ENCODE results near the gene ANGEL2. TPM values are rescaled to one million over a fixed set of nuclear protein-coding genes. Genes with fewer than 3 reads are reported as not detected.

ANGEL2 gene
- total RNA-seq, 1 donor = 43.6 TPM

DNA sequence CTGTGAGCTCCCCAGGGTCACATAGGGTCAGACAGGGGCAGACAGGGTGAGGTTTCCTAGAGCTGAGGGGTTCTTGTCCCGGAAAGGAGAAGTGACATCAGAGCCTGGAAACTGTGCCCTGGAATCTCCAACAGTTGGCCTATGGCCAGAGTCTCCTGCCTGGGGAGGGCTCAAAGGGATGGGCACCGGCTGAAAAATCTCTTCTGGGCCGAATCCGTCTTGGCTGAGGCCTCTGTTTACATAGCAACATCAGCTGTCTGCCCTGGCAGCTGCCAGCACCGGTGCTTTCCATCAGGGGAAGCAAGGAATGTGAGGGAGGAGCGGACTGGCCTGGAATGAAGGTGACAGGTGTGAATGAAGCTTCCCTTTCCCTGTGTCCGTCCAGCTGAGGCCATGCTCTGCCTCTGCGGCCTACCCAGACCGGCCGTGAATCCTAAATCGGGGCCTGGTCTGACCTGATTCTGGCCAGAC lies 34.6 kb downstream of the ANGEL2 start:
- DNase-seq (ENCODE audit: low read depth) = no peak
- TF ChIP-seq, protein P1, sequence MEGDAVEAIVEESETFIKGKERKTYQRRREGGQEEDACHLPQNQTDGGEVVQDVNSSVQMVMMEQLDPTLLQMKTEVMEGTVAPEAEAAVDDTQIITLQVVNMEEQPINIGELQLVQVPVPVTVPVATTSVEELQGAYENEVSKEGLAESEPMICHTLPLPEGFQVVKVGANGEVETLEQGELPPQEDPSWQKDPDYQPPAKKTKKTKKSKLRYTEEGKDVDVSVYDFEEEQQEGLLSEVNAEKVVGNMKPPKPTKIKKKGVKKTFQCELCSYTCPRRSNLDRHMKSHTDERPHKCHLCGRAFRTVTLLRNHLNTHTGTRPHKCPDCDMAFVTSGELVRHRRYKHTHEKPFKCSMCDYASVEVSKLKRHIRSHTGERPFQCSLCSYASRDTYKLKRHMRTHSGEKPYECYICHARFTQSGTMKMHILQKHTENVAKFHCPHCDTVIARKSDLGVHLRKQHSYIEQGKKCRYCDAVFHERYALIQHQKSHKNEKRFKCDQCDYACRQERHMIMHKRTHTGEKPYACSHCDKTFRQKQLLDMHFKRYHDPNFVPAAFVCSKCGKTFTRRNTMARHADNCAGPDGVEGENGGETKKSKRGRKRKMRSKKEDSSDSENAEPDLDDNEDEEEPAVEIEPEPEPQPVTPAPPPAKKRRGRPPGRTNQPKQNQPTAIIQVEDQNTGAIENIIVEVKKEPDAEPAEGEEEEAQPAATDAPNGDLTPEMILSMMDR (IDR thresholded peaks at IDR 0.05; ENCODE audit: insufficient read depth, low read depth, low read length) = no peak
- no peak overlapping the region for H3K4me3 ChIP-seq (ENCODE audit: low read depth, low read length)

DNA sequence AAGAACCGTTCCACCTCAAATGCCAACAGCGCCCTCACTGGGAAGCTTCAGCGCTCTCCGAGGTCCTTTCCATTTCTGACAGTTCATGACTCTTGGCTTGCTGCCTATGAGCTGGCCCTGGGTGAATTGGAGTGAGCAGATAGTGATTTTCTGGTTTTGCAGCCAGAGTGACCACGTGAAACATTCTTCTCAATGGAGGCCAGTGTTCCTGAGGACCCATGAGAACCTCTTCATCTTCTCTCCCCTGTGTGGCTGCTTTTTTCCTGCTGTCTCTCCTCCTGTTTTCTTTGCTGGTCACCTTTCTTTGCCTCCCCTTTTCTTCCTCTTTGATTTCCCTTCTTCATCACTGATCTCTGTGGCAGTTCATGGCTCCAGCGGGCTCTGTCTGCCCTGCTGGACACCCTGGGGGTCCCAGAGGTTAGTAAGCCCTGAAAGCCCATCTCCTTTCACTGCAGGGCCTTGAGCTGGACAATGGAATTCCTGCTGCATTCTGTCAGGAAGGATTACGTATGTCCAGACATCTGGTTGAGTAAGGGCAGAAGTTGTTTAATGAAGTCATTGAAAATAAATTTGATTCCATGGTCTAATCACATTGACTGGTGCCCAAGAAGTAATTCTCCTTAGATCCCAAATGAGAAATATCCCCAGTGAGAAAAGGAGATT lies 35.4 kb downstream of the ANGEL2 start:
- DNase-seq (ENCODE audit: low read depth) = peak; percentile 23
- H3K4me3 ChIP-seq (ENCODE audit: low read depth, low read length) = no peak overlapping the region
- TF ChIP-seq, protein P1 (IDR thresholded peaks at IDR 0.05; ENCODE audit: insufficient read depth, low read depth, low read length) = no peak

GRCh38 chr1:212979340-212980122 lies 36.1 kb downstream of the ANGEL2 start:
- TF ChIP-seq, protein P1 (IDR thresholded peaks at IDR 0.05; ENCODE audit: insufficient read depth, low read depth, low read length) = no peak
- no peak for DNase-seq (ENCODE audit: low read depth)
- no peak overlapping the region for H3K4me3 ChIP-seq (ENCODE audit: low read depth, low read length)

GRCh38 chr1:212977781-212978645 lies 37.7 kb downstream of the ANGEL2 start:
- TF ChIP-seq, protein P1 (IDR thresholded peaks at IDR 0.05; ENCODE audit: insufficient read depth, low read depth, low read length) = no peak
- no peak for DNase-seq (ENCODE audit: low read depth)
- no peak overlapping the region for H3K4me3 ChIP-seq (ENCODE audit: low read depth, low read length)

DNA sequence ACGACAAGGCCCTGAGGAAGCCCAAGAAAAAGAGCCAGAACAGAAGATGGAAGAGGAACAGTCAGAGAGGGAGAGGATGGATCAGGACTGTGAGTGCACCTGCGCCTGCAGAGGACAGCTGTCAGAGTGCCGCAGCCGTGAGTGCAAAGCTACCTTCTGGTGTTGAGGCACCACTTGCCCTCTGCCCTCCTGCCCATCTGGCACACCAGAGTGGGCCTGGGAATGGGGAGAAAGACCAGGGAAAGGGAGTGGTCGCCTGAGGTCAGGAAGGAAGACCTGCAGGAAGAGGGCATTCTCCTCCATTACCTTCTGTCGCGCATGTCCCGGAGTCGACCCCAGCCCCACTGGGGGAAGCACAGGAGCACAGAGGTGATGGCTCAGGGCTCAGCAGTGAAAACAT lies 39.1 kb downstream of the ANGEL2 start:
- no peak overlapping the region for H3K4me3 ChIP-seq (ENCODE audit: low read depth, low read length)
- TF ChIP-seq, protein P1 (IDR thresholded peaks at IDR 0.05; ENCODE audit: insufficient read depth, low read depth, low read length) = no peak
- no peak for DNase-seq (ENCODE audit: low read depth)

DNA sequence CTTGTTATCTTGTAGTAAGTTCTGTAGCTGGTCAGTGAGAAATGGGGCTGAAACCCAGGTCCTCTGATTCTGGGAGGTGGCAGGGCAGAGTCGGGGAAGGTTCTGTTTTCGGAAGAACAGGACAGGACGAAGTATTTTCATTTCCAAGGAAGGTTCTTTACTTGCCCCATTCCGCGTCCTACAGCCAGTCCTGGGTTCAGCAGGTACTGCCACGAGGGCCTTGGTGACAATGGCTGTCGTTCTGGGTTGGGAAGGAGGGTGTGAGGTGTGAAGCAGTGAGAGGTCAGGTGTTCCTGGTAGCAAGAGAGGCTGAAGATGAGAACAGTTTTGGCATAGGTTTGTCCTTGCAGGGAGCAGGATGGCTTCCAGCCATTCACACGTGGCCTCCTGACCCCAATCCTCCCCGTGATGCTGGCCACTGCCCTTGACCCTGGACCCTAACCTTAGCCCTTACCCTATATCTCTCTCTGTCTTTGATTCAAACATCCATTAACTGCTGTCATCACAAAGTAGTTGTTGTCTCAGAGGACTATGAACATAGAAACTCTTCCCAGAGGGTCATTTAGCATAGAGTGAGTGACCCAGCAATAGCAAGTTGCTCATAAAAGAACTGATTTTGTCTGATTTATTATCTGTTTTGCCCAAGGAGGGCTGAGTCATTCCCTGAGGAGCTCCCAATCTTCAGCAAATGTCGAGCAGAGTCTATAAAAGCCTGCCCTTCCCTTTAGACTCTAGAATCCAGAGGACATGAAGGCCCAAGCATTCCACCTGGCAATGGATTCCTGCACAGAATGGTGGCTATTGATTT lies 40.4 kb downstream of the ANGEL2 start:
- TF ChIP-seq, protein P1 (IDR thresholded peaks at IDR 0.05; ENCODE audit: insufficient read depth, low read depth, low read length) = no peak
- peak; percentile 87 for DNase-seq (ENCODE audit: low read depth)
- H3K4me3 ChIP-seq (ENCODE audit: low read depth, low read length) = no peak overlapping the region

Measured in fibroblast of villous mesenchyme (primary cell).